Activated B cell treated with CpG ODN at 0.5 μM for 24 hours (primary cell): ENCODE data around the gene LHX2. TPM values are rescaled to one million over a fixed set of nuclear protein-coding genes. Genes with fewer than 3 reads are reported as not detected.

Experiments used
- ATAC-seq: fragments of 200-7000 bp; cut with Tn5 transposase; one replicate; pipeline ENCODE4 v1.10.0; 2021; ENCODE audit warnings: low read depth, mild to moderate bottlenecking, moderate library complexity
- CTCF ChIA-PET: fragments of 350-600 bp; sonication (Branson Sonifier 250); formaldehyde crosslinking; loops from one replicate; lab custom pipeline; 2021; ENCODE audit warnings: antibody characterized with exemption; lab: Charles Lee
- POLR2A ChIA-PET: fragments of 350-600 bp; sonication (Branson Sonifier 250); formaldehyde crosslinking; loops from one replicate; lab custom pipeline; 2021; ENCODE audit warnings: antibody characterized with exemption; lab: Charles Lee
- DNase-seq: peaks from one replicate; pipeline ENCODE4 v3.0.0; 2022
- H3K27ac Mint-ChIP-seq: one replicate; pipeline ENCODE4 v1.8.0; 2020; ENCODE audit warnings: mixed read lengths
- H3K27me3 Mint-ChIP-seq: one replicate; pipeline ENCODE4 v1.8.0; 2021; ENCODE audit warnings: mixed read lengths
- H3K36me3 Mint-ChIP-seq: one replicate; pipeline ENCODE4 v1.8.0; 2021; ENCODE audit warnings: low read depth, mixed read lengths
- H3K4me1 Mint-ChIP-seq: one replicate; pipeline ENCODE4 v1.8.0; 2021; ENCODE audit warnings: mixed read lengths
- H3K4me3 Mint-ChIP-seq: one replicate; pipeline ENCODE4 v1.8.0; 2020; ENCODE audit warnings: mild to moderate bottlenecking, mixed read lengths
- H3K9me3 Mint-ChIP-seq: one replicate; pipeline ENCODE4 v1.8.0; 2020; ENCODE audit warnings: mixed read lengths
- intact Hi-C: fragments of 100-400 bp; cut with micrococcal nuclease; formaldehyde crosslinking; loops from one replicate; pipeline ENCODE4 v1.15.1; 2024
- total RNA-seq: library from RNA; stranded (reverse); gene quantifications from 2 replicates; pipeline ENCODE4 v1.2.3, GENCODE V29; 2022
- TF ChIP-seq, protein P1 (sequence below): fragments of 200-600 bp; IDR thresholded peaks from one replicate; pipeline ENCODE4 v1.8.0; 2022; ENCODE audit warnings: antibody characterized with exemption, mild to moderate bottlenecking

Gene LHX2
- total RNA-seq, 1 donor from 2014 or later: not detected

DNA sequence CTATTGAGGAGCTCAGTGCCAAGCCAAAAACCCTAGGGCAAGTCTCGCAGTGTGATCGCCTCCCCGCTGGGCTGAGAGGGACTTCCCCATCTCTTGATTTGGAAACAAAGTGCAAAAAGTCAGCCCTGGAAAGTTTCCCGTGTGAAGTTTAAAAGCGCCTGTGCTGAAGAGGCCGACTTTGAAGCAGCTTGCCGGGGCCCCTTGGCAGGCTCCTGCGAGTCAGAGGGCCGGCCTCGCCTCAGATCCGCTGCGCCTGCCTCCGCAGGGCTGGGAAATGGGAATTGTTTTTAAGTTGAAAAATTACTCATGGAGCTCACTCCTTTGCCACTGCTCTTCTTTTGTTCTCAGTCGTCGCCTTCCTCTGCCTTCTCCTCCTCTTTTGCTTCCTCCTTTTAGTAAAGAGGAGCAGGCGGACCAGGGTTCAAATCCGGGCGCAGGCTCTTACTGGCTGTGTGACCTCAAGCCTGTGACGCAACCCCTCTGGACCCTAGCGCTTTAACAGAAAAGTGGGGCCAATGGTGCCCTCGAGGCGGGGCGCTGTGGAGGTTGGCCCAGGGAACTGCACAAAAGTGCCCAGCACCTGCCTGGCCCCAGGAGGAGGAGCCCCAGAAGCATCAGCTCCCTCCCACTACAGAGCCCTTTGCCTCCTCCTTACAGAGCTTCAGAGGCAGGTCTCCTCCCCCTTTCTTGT lies 14.7 kb upstream of the LHX2 start:
- no peaks in the 10 kb centered on the region for H3K36me3 Mint-ChIP-seq
- peaks cover 48% of the 10 kb centered on the region for H3K27me3 Mint-ChIP-seq
- ATAC-seq (peak; percentile 53), DNase-seq (no peak)
- H3K9me3 Mint-ChIP-seq: no peaks in the 10 kb centered on the region
- POLR2A ChIA-PET: interaction anchor here (0.6 to 2.1 kb wide), 3 partner anchors 15 to 93 kb away, joined by 3 to 11 read pairs (median 6); partner anchors contain the start of gene LHX2
- H3K4me3 Mint-ChIP-seq: peak overlapping the region; percentile 89
- TF ChIP-seq, protein P1, sequence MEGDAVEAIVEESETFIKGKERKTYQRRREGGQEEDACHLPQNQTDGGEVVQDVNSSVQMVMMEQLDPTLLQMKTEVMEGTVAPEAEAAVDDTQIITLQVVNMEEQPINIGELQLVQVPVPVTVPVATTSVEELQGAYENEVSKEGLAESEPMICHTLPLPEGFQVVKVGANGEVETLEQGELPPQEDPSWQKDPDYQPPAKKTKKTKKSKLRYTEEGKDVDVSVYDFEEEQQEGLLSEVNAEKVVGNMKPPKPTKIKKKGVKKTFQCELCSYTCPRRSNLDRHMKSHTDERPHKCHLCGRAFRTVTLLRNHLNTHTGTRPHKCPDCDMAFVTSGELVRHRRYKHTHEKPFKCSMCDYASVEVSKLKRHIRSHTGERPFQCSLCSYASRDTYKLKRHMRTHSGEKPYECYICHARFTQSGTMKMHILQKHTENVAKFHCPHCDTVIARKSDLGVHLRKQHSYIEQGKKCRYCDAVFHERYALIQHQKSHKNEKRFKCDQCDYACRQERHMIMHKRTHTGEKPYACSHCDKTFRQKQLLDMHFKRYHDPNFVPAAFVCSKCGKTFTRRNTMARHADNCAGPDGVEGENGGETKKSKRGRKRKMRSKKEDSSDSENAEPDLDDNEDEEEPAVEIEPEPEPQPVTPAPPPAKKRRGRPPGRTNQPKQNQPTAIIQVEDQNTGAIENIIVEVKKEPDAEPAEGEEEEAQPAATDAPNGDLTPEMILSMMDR: no peak
- H3K27ac Mint-ChIP-seq: peak overlapping the region; percentile 72
- CTCF ChIA-PET: interaction anchor here (0.9 to 1.6 kb wide), 3 partner anchors 25 to 451 kb away, joined by 3 to 6 read pairs (median 3); no protein-coding TSS in a partner anchor
- intact Hi-C loops: loop anchor here (1.0 to 5.0 kb wide), 3 partner anchors 9 to 455 kb away; partner anchors contain the start of gene LHX2
- H3K4me1 Mint-ChIP-seq: peaks cover 40% of the 10 kb centered on the region

DNA sequence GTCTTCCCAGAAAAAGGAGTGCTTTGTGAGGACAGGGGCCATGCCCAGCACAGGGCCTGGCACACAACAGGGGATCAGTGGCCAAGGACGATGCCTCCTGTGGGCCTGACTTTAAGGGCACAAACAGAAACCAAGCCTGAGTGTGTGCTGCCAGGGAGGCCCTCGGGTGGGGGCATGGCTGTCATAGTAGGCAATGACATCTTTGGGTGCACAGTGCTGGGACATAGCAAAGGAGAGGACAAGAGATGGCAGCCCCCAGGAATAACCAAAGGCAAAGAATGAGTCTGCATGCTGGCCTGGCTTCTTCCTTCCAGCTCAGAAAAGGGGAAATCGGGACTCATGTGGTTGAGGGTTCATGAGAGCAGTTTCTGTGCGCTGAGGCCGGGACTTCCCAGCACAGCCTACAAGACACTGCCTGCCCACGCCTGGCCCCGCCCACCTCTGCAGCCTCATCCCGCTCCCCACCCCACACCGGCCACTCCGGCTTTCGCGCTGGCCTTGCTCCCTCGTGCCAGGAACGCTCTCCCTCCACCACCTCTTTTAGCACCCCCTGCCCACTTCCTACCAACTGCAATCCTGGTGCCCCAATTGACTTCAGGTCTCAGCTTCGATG lies 13.8 kb upstream of the LHX2 start:
- Mint-ChIP-seq H3K4me1 (peaks cover 40% of the 10 kb centered on the region), H3K27me3 (peaks cover 56% of the 10 kb centered on the region), H3K4me3 (peak overlapping the region; percentile 89), H3K27ac (peak overlapping the region; percentile 72), H3K36me3 (no peaks in the 10 kb centered on the region), H3K9me3 (no peaks in the 10 kb centered on the region)
- peak; percentile 40 for DNase-seq
- intact Hi-C loops: loop anchor here (1.0 to 5.0 kb wide), 4 partner anchors 9 to 455 kb away; partner anchors contain the start of genes DENND1A and LHX2
- ChIA-PET CTCF (interaction anchor here (0.9 to 1.6 kb wide), 2 partner anchors 219 to 452 kb away, joined by 3 to 6 read pairs; no protein-coding TSS in a partner anchor), POLR2A (interaction anchor here (1.2 to 2.1 kb wide), 2 partner anchors 14 to 20 kb away, joined by 3 to 6 read pairs; partner anchors contain the start of gene LHX2)
- ATAC-seq: peak; percentile 72
- TF ChIP-seq, protein P1: no peak

DNA sequence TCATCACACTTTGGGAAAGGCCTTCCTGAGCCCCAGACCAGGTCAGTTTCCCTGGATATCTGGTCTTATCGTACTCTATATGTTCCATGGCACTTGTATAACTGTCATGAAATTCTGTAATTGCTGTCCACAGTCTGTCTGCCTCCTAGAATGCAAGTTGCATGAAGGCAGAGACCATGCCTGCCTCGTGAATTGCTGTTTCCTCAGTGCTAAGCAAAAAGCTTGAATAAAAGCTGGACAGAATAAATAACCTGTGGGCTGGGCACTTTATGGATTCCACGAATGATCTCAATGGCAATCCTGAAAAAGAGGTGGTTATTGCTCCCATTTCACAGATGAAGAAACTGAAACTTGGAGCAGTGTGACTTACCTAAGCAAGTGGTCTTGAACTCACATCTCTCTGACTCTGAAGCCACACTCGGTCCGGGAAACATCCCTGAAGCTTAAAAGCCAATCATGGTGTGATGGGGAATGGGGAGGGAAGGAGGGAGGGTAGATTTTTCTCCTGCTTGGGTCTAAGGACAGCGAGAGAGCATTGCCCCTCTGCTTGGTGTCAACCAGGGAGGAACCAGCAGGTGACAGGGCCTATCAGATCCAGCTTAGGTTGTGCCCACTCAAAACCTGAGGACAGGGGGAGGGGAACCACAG lies 13.2 kb upstream of the LHX2 start:
- Mint-ChIP-seq H3K9me3 (no peaks in the 10 kb centered on the region), H3K4me3 (peak overlapping the region; percentile 89), H3K4me1 (peaks cover 40% of the 10 kb centered on the region), H3K27ac (no peak overlapping the region), H3K36me3 (no peaks in the 10 kb centered on the region), H3K27me3 (peaks cover 62% of the 10 kb centered on the region)
- TF ChIP-seq, protein P1: no peak
- intact Hi-C loops: loop anchor here (2.0 to 5.0 kb wide), 2 partner anchors 68 to 456 kb away; partner anchors contain the start of gene DENND1A
- ChIA-PET CTCF (no interaction called here), POLR2A (interaction anchor here (1.2 to 2.1 kb wide), 2 partner anchors 13 to 19 kb away, joined by 3 to 6 read pairs; partner anchors contain the start of gene LHX2)
- DNase-seq (no peak), ATAC-seq (no peak)

DNA sequence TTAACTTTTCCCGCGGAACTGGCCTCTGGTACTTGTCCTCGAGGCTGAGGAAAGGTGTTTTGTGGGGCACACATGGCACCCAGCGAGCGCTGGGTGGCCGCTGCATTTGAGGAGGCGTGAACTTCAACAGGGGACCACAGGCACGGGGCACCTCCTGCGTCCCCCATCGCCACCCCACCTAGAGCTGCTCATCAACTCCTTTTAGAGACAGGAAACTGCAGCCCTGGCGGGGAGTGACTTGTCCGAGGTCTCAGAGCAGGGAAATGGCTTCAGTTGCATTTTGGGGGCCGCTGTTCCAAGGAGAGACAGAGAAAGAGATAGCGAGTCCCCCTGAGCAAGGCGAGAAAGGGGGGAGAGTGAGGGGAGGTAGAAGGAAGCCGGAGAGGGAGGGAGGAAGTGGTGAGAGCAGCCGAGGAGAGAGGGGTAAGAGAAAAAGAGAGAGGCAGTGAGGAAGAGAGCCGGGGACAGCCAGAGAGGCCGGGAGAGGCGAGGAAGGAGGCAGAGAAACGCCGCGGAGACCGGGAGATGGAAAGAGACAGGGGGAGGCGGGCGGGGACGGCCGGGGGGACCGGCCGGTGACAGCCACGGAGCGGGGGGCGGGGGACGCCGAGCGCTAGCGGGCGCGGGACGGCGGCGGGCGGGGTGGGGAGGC lies 12.5 kb upstream of the LHX2 start:
- Mint-ChIP-seq H3K27ac (no peak overlapping the region), H3K4me3 (peak overlapping the region; percentile 89), H3K9me3 (no peaks in the 10 kb centered on the region), H3K4me1 (peaks cover 40% of the 10 kb centered on the region), H3K27me3 (peaks cover 65% of the 10 kb centered on the region), H3K36me3 (no peaks in the 10 kb centered on the region)
- TF ChIP-seq, protein P1: no peak
- no peak for ATAC-seq
- intact Hi-C loops: loop anchor here (2.0 to 5.0 kb wide), 2 partner anchors 68 to 457 kb away; partner anchors contain the start of gene DENND1A
- no peak for DNase-seq
- ChIA-PET CTCF (no interaction called here), POLR2A (no interaction called here)
